KBM-7 (cell line): Measurements from ENCODE around the gene SMAD7.
"Not testable (repeated sequence)": the region's sequence is repeated elsewhere in the genome, so short reads cannot be mapped to it uniquely, and the experiment has no call there.

Source experiments
- DNase-seq: peaks from one replicate; pipeline ENCODE4 v3.0.0-alpha.2; 2015
- in situ Hi-C: fragments of 300-500 bp; cut with MboI; formaldehyde crosslinking; loops from 2 replicates; pipeline ENCODE4 v1.14.3; 2020; ENCODE audit warnings: low sequenced_read_pairs, low pct_unique_long_range_greater_than_20kb, mixed read lengths

SMAD7 gene

DNA sequence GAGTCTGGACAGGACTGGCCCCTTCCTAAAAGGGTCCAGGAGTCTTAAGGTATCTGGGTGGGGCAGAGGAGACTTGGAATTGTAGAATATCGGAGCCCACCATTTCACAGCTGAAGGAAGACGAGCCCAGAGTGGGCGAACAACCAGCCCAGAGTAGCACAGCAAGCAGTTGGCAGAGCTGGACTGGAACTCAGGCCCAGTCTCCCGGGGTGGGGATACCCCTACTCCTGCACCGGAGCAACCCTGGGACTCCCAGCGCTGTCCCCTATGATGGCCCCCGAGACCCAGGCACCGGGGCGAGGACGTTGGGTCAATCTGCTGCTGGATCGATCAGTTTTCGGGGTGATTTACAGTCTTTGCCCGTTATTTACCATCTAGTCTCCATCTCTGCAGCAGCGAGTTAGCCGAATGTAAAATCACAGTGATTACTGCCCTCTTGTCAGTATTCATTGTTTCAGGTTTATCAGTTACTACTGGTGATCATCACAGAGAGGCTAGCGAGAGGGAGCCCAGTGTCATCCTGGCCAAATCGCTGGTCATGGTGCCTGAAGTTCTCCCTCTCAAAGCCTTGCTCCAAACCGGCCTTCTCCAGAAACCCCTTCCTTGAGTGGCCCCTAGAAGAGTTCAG lies 75.3 kb downstream of the SMAD7 start:
- no peak for DNase-seq
- in situ Hi-C loops, result no loop called here

DNA sequence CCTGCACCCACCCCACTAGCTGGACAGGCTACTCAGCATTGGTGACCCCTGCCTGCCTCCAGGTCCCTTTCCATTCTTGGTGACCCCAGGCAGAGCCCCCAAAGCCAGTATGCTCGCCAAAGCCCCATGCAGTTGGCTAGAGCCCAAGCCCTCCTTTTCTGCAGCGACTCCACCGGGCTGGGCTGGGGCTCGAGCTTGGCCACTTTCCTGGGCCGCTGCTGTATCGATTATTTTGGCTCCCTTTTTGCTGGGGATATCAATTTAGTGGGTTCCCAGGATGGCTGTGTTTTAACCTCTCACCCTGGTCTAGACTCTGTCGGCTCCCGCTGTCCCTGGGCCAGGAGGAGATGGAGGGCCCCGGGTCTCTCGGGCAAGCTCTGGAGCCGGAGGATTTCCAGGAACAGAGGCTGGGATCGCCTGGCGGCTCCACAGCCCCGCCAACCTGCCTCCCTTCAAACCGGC lies 76.0 kb downstream of the SMAD7 start:
- no peak for DNase-seq
- in situ Hi-C loops, result no loop called here

DNA sequence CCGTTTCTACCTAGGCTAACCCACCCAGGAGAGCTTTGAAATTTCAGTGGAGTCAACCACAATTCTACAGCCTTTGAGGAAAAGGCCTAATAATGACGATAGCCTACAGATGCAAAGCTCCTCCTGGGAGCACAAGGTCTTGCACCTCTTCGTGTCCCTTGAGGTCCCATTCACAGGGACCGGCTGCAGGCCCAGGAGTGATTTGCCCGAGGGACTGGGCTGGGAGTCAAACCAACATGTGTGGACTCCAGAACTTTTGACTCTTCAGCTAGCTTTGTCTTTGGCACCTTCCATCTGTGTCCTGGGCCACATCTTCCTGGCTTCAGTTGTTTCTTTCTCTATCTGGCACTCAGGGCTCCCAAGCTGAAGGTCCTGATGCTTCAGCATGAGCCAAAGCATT lies 76.5 kb downstream of the SMAD7 start:
- in situ Hi-C loops, result no loop called here
- no peak for DNase-seq

DNA sequence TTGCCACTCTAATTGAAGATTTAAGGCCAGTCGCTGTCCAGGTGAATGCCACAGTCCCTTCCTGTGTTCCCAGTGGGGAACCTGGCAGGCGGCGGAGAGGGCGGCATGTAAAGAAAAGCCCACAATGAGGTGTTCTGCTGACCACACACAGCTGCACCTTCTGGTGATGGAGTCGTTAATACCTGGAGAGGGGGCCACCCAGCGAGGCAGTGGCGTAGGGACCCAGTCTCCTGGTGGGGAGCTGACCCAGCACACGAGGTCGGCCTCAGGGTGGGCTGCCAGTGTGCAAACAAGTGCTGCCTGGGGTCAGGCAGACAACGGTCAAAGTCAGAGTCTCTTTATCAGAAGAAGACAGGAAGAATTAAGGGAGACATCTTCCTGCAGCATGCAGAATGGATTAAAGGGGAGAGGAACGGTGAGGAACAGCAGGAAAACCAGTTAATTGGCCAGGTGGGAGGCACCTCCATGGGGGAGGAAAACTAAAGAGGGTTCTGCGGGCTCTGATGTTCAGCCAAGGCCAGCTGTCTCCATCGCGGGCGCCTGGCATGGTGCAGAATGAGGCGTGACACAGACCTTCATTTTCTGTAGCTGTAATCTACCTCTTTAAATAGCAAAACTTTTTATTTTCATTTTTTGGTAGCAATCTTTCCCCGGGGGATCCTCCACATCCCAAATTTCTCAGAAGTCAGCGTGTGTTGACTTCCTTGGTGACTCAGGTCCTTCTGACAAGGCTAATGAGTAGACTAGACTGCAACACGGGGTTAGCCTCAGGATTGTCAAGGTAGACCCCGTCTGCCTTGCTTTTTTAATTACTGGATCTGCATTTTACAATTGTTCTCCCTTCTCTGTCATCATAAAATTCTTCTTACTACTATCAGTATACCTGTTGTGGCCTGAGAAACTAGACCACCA lies 78.3 kb downstream of the SMAD7 start:
- DNase-seq, result no peak

DNA sequence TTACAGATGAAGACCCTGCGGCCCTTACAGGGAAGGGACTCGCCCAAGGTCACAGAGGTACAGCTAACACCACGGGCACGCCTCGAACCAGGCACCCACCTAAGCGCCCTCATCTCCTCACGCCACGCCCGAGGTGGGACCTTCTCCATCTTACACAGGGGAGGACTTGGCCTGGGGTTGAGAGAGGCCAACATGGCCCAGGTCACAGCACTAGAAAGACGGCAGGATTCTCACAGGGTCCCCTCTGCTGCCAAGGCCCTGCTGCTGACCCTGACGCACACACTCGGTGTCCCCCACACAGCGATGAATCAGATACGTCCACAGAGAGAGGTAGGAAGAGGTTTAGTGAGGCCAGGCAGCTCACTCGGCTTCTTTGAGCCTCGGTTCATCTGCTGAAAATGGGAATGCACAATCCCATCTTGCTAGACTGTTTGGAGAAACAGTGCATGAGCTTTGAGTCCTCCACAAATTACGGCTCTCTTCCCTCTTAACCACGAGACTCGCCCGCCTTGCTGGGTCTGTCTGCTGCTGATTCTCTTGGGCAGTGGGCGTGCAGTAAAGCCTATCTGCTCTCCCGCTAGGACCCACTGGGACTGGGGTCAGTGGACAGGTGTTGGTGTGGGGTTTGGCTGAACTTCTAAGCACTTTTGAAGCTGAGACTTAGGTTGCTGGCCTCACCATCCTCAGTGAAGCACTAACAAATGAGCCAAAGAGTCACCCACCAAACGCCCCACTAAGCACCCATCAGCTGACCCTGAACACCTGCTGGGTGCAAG lies 79.2 kb downstream of the SMAD7 start:
- no peak for DNase-seq

More for the DNA sequence above, 78.3 kb downstream of the SMAD7 start:
- in situ Hi-C loops, result no loop called here

DNA sequence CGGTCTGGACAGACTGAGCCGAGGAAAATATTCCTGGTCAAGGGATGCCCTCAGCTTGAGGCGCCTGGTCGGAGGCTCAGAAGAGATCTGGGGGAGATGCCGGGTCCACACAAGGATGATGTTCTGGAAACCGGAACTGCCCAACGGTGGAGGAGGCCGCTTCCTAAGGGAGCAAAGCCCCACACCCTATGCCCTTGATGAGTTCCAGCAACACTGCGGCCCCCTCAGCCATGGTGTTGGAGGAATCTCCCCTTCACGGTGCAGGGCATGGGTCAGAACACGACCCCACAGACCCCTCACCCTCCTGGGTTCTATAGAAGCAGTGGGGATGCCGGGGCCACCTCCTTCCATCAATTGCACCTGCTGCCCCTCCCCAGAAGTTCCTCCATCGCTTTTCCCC lies 79.8 kb downstream of the SMAD7 start:
- DNase-seq, in situ Hi-C loops: not testable (repeated sequence)

More for the DNA sequence above, 79.2 kb downstream of the SMAD7 start:
- in situ Hi-C loops, result no loop called here
